ENCODE data around the gene UCKL1. TPM values are rescaled to one million over a fixed set of nuclear protein-coding genes. Genes with fewer than 3 reads are reported as not detected.

Gene UCKL1
- total RNA-seq, 1 experiment from 2014 or later: 35.0 TPM

DNA sequence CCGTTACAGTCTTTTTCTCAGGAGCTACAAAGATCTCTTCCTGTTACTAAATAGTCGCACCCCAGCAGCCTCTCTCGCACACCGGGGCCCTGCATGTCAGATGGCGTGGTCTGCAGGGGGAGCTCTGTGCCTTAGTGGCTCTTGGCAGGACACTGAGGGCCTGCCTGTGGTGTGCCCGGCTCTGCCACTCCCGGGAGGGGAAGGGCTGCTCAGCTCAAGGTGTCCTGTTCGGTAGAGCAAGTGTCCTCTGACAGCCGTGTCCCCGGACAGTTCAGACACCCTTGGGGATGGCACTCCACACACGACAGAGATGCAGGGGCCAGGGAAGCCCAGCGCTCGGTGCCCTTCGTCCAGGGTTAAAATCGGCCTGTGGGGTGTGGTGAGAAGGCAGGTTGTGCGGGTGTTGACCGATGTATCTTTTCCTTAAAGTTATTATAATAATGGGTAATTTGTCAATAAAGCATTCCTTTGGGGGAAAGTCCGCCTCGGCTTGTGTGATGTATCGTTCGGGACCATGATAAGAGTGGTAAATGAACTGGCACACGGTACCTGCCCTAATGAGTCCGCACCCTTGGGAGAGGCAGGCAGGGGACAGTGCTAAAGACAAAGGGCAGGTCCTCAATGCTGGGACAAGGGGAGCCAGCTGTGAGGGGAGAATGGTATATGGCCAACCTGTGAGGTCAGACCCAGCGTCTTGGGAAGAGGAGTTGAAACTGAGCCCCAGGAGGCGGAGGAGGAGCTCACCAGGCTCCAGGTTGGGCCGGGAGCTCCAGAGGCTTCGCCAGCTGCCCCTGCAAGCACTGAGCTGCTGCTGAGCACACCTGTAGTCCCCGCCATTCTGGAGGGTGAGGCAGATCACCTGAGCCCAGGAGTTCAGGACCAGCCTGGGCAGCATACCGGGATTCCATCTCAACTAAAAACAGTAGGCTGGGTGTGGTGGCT is 64.9 kb downstream of the UCKL1 start:
- H3K27ac ChIP-seq: no peak overlapping the region
- H3K36me3 ChIP-seq: peaks cover 33% of the 10 kb centered on the region
- H3K4me3 ChIP-seq: no peak overlapping the region
- DNase-seq: no peak
- no peaks in the 10 kb centered on the region for H3K27me3 ChIP-seq
- H3K4me1 ChIP-seq: no peaks in the 10 kb centered on the region
- no peaks in the 10 kb centered on the region for H3K9me3 ChIP-seq (replicated peaks)

DNA sequence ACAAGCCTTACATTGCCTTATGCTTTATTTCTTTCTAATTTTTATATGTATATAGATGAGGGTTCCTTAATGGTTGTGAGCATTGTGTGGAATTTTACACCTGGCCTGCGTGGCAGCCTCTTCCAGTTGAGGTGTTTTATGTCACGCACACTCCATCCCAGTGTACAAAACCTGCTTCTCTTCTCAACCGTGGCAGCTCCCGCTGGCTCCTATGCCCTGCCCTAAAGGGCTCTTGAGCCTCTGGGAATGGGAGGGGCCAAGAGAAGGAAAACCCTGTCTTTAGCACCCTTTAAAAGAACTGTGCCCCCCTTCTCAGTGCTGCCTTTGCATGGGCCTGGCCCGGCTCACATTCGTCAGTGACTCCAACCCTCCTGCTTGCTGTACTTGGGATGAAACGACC is 65.6 kb downstream of the UCKL1 start:
- no peaks in the 10 kb centered on the region for H3K9me3 ChIP-seq (replicated peaks)
- peaks cover 37% of the 10 kb centered on the region for H3K36me3 ChIP-seq
- H3K27me3 ChIP-seq: no peaks in the 10 kb centered on the region
- DNase-seq: no peak
- no peaks in the 10 kb centered on the region for H3K4me1 ChIP-seq
- H3K4me3 ChIP-seq: no peak overlapping the region
- H3K27ac ChIP-seq: no peak overlapping the region

DNA sequence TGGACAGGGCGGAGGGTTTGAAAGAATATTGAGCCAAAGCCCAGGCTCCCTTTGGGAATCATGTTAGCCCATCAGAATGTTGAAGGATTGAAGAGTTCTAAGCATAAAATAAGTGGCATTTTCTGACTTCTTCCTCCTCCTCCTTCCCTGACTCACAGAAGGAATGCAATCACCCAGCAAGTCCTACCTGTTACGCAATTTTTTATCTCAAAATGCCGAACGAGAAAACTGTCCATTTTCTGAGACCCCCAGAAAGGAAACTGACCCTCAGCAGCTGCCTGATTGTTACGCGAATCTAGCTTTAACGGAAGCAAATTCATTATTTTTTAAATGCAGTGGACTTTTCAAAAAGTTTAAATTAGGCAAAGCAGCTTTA is 66.0 kb downstream of the UCKL1 start:
- Histone ChIP-seq H3K9me3 (replicated peaks) (no peaks in the 10 kb centered on the region), H3K36me3 (peaks cover 37% of the 10 kb centered on the region), H3K27me3 (no peaks in the 10 kb centered on the region), H3K4me1 (no peaks in the 10 kb centered on the region), H3K4me3 (no peak overlapping the region), H3K27ac (no peak overlapping the region)
- no peak for DNase-seq

Other genes starting within 250 kb of the UCKL1 start
- gene ARFRP1, start 248.4 kb downstream of the UCKL1 start, total RNA-seq (2014; rRNA removed; shearing (Covaris generic)): 39.3 and 44.5 TPM in 2 replicates
- gene ZGPAT, start 248.4 kb downstream of the UCKL1 start, total RNA-seq (2014; rRNA removed; shearing (Covaris generic)): 24.9 and 26.2 TPM in 2 replicates
- gene LIME1, start 219.8 kb downstream of the UCKL1 start, total RNA-seq (2014; rRNA removed; shearing (Covaris generic)): 4.5 and 10.0 TPM in 2 replicates
- gene SLC2A4RG, start 216.6 kb downstream of the UCKL1 start, total RNA-seq (2014; rRNA removed; shearing (Covaris generic)): 52.8 and 64.7 TPM in 2 replicates
- gene ZBTB46, start 125.2 kb downstream of the UCKL1 start, total RNA-seq (2014; rRNA removed; shearing (Covaris generic)): 4.0 and 5.0 TPM in 2 replicates
- gene ABHD16B, start 94.9 kb downstream of the UCKL1 start, total RNA-seq (2014; rRNA removed; shearing (Covaris generic)): not detected in 2 replicates
- gene TPD52L2, start 91.1 kb downstream of the UCKL1 start, total RNA-seq (2014; rRNA removed; shearing (Covaris generic)): 96.4 and 105 TPM in 2 replicates
- 79.6 and 81.1 TPM in 2 replicates for gene DNAJC5, start 61.3 kb downstream of the UCKL1 start, total RNA-seq (2014; rRNA removed; shearing (Covaris generic))
- gene ZNF512B, start 13.5 kb upstream of the UCKL1 start, total RNA-seq (2014; rRNA removed; shearing (Covaris generic)): 19.1 and 19.6 TPM in 2 replicates
- 0.08 TPM in 1 of 2 replicates, not detected in the other for gene SAMD10, start 23.2 kb upstream of the UCKL1 start, total RNA-seq (2014; rRNA removed; shearing (Covaris generic))
- 70.1 and 71.9 TPM in 2 replicates for gene PRPF6, start 24.7 kb upstream of the UCKL1 start, total RNA-seq (2014; rRNA removed; shearing (Covaris generic))
- 2.0 and 3.0 TPM in 2 replicates for gene C20orf204, start 79.8 kb upstream of the UCKL1 start, total RNA-seq (2014; rRNA removed; shearing (Covaris generic))
- 0.13 and 0.14 TPM in 2 replicates for gene SOX18, start 93.2 kb upstream of the UCKL1 start, total RNA-seq (2014; rRNA removed; shearing (Covaris generic))
- 12.6 and 16.9 TPM in 2 replicates for gene TCEA2, start 106.8 kb upstream of the UCKL1 start, total RNA-seq (2014; rRNA removed; shearing (Covaris generic))
- gene RGS19, start 123.1 kb upstream of the UCKL1 start, total RNA-seq (2014; rRNA removed; shearing (Covaris generic)): 17.2 and 18.8 TPM in 2 replicates
- 0.28 and 0.43 TPM in 2 replicates for gene OPRL1, start 123.7 kb upstream of the UCKL1 start, total RNA-seq (2014; rRNA removed; shearing (Covaris generic))
- not detected in 2 replicates for gene LKAAEAR1, start 128.0 kb upstream of the UCKL1 start, total RNA-seq (2014; rRNA removed; shearing (Covaris generic))
- not detected in 2 replicates for gene NPBWR2, start 151.1 kb upstream of the UCKL1 start, total RNA-seq (2014; rRNA removed; shearing (Covaris generic))
- 0.10 TPM in 1 of 2 replicates, not detected in the other for gene MYT1, start 208.0 kb upstream of the UCKL1 start, total RNA-seq (2014; rRNA removed; shearing (Covaris generic))

All from SJCRH30 (cell line).